GM12801 (cell line): ENCODE data around the gene TTBK1.

Experiments
- CTCF ChIP-seq: IDR thresholded peaks from one replicate; pipeline ENCODE4 v1.5.1; 2011; ENCODE audit warnings: control low read depth; ENCODE audit not compliant: insufficient read length; ENCODE audit errors: extremely low read depth

Gene TTBK1

GRCh38 chr6:43294536-43294935 is 51.3 kb downstream of the TTBK1 start:
- no peak for TF ChIP-seq CTCF

- no peak for TF ChIP-seq CTCF
These were observed 52.2 kb downstream of the TTBK1 start for GRCh38 chr6:43295456-43295855.

- TF ChIP-seq CTCF = no peak
These were observed 53.7 kb downstream of the TTBK1 start for GRCh38 chr6:43296780-43297497.

- no peak for TF ChIP-seq CTCF
These were observed 54.6 kb downstream of the TTBK1 start, which contains the start of gene SLC22A7 for GRCh38 chr6:43297644-43298564. Gene SLC22A7 (plus strand): TSS chr6:43298260. CDS start chr6:43298359, 99 bp downstream.

- TF ChIP-seq CTCF = no peak
These were observed 55.5 kb downstream of the TTBK1 start for GRCh38 chr6:43298565-43299337.

GRCh38 chr6:43299338-43300293 is 56.3 kb downstream of the TTBK1 start:
- TF ChIP-seq CTCF = no peak
